ENCODE data around the gene PDILT.

DNA sequence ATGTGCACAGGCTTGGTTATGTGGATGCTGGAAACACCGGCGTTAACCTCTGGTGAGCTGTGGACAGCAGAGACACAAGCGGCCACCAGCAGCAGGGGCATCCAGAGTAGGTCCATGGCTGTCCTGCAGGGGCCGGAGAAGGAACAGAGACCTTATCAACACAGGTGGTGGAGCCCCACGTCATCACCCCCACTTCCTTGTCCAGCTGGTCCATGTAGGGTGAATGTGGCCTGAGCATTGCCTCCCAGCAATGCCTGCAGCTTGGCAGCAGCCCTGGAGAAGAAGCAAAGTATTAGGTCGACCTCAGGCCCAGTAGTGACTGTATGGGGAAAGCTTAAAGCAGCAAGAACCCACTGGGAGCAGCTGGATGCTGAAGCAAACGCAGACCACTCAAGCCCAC, 5.4 kb downstream of the PDILT start:
- TF ChIP-seq, protein P1, sequence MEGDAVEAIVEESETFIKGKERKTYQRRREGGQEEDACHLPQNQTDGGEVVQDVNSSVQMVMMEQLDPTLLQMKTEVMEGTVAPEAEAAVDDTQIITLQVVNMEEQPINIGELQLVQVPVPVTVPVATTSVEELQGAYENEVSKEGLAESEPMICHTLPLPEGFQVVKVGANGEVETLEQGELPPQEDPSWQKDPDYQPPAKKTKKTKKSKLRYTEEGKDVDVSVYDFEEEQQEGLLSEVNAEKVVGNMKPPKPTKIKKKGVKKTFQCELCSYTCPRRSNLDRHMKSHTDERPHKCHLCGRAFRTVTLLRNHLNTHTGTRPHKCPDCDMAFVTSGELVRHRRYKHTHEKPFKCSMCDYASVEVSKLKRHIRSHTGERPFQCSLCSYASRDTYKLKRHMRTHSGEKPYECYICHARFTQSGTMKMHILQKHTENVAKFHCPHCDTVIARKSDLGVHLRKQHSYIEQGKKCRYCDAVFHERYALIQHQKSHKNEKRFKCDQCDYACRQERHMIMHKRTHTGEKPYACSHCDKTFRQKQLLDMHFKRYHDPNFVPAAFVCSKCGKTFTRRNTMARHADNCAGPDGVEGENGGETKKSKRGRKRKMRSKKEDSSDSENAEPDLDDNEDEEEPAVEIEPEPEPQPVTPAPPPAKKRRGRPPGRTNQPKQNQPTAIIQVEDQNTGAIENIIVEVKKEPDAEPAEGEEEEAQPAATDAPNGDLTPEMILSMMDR (conservative IDR thresholded peaks at IDR 0.05) = no peak
- no peak for TF ChIP-seq ZFX (IDR thresholded peaks at IDR 0.05)
